GM06990 (cell line): Measurements from ENCODE around the gene FCSK.

Source experiments
- DNase-seq: peaks from one replicate; pipeline ENCODE4 v3.0.0-alpha.2; 2011; ENCODE audit not compliant: insufficient read length; ENCODE audit errors: extremely low read depth
- H3K27me3 ChIP-seq: replicated peaks from 2 replicates; pipeline ENCODE4 v1.6.0; 2011; ENCODE audit warnings: low read length; ENCODE audit not compliant: control insufficient read depth, insufficient read depth
- H3K36me3 ChIP-seq: 2 replicates; pipeline ENCODE4 v1.5.1; 2011; ENCODE audit warnings: low read length; ENCODE audit not compliant: control insufficient read depth, insufficient read depth
- H3K4me3 ChIP-seq: replicated peaks from 2 replicates; pipeline ENCODE4 v1.5.1; 2011; ENCODE audit warnings: low read depth, mild to moderate bottlenecking, control low read depth, low read length
- TF ChIP-seq, protein P1 (sequence below): IDR thresholded peaks from 2 replicates; pipeline ENCODE4 v1.5.1; 2011; ENCODE audit warnings: low read length, control low read depth, mild to moderate bottlenecking, inconsistent platforms; ENCODE audit not compliant: insufficient read depth, poor library complexity, severe bottlenecking

Gene FCSK

GRCh38 chr16:70416748-70417616 is 37.4 kb upstream of the FCSK start:
- TF ChIP-seq, protein P1, sequence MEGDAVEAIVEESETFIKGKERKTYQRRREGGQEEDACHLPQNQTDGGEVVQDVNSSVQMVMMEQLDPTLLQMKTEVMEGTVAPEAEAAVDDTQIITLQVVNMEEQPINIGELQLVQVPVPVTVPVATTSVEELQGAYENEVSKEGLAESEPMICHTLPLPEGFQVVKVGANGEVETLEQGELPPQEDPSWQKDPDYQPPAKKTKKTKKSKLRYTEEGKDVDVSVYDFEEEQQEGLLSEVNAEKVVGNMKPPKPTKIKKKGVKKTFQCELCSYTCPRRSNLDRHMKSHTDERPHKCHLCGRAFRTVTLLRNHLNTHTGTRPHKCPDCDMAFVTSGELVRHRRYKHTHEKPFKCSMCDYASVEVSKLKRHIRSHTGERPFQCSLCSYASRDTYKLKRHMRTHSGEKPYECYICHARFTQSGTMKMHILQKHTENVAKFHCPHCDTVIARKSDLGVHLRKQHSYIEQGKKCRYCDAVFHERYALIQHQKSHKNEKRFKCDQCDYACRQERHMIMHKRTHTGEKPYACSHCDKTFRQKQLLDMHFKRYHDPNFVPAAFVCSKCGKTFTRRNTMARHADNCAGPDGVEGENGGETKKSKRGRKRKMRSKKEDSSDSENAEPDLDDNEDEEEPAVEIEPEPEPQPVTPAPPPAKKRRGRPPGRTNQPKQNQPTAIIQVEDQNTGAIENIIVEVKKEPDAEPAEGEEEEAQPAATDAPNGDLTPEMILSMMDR: no peak
- peak; percentile 64 for DNase-seq
- H3K36me3 ChIP-seq: peaks cover 11% of the 10 kb centered on the region
- no peaks in the 10 kb centered on the region for H3K27me3 ChIP-seq
- peak overlapping the region; percentile 14; the same call in 1 of the 2 replicates for H3K4me3 ChIP-seq

DNA sequence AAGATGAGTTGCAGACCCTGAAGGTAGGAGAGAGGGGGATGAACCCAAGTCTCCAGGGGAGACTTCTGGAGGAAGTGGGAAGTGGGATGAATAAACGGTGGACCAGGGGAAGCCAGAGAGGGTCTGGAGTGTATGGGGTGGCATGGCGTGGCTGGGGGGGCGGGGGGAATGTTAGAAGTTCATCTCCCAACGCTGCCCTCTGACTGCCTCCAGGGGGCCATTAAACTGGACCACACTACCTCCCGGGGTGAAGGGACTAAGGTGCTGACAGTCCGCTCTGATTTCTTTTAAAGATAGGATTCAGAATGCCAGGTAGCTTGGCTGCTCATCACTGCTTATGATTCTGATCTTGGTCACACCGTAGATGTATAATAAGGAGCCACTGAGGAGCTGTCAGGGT is 36.7 kb upstream of the FCSK start:
- H3K4me3 ChIP-seq: no peak overlapping the region
- H3K27me3 ChIP-seq: no peaks in the 10 kb centered on the region
- H3K36me3 ChIP-seq: peaks cover 12% of the 10 kb centered on the region
- no peak for DNase-seq
- TF ChIP-seq, protein P1: peak; percentile 14

DNA sequence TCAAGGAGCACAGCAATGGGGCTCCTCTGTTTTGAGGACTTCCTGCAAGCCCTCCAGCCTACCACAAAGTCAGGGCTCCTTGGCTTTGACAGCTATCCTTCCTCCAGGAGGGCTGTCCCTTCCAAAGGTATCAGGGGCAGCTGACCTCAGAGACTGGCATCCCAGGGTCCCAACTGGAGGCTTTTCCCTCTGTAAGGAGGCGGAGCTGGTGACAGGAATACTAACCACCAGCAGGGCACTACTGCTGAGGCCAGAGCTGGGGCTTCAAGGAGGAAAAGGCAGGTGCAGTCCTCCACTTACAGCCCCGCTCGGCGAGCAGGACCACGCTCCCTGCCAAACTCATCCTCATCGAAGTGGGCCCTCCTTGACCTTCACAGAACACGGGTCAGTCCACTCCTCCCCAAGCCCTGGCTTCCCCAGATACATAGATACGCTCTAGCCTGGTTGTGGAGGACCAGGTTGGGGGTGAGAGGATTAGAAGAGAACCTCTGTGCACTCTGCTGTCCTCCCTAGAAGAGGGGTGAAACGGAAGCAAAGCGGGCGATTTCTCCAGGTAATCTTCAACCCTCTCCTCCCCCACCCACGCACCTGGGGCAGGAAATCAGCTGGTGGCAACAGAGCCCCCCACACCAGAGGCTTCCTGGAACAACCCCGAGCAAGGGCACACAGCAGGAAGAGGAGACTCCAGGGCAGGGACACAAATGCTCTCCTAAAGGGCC is 36.0 kb upstream of the FCSK start:
- Histone ChIP-seq H3K4me3 (no peak overlapping the region), H3K27me3 (no peaks in the 10 kb centered on the region), H3K36me3 (peaks cover 12% of the 10 kb centered on the region)
- TF ChIP-seq, protein P1: no peak
- DNase-seq: no peak

DNA sequence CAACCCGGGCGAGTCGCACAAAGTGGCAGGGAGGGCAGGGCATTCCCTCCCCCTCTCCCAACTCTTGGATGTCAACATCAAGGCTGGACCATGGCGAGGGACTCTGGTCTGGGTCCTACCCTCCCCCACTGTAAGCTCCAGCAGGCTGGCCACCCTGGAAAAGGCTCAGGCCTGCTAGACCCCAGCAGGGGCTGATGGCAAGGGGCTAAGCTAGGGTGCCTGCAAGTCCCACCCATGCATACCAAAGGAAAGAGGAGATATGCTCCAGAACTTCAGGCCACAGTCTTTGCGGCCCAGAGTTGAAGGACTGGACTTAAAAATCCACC is 35.4 kb upstream of the FCSK start:
- peaks cover 12% of the 10 kb centered on the region for H3K36me3 ChIP-seq
- DNase-seq: no peak
- H3K27me3 ChIP-seq: no peaks in the 10 kb centered on the region
- no peak overlapping the region for H3K4me3 ChIP-seq
- TF ChIP-seq, protein P1: no peak

DNA sequence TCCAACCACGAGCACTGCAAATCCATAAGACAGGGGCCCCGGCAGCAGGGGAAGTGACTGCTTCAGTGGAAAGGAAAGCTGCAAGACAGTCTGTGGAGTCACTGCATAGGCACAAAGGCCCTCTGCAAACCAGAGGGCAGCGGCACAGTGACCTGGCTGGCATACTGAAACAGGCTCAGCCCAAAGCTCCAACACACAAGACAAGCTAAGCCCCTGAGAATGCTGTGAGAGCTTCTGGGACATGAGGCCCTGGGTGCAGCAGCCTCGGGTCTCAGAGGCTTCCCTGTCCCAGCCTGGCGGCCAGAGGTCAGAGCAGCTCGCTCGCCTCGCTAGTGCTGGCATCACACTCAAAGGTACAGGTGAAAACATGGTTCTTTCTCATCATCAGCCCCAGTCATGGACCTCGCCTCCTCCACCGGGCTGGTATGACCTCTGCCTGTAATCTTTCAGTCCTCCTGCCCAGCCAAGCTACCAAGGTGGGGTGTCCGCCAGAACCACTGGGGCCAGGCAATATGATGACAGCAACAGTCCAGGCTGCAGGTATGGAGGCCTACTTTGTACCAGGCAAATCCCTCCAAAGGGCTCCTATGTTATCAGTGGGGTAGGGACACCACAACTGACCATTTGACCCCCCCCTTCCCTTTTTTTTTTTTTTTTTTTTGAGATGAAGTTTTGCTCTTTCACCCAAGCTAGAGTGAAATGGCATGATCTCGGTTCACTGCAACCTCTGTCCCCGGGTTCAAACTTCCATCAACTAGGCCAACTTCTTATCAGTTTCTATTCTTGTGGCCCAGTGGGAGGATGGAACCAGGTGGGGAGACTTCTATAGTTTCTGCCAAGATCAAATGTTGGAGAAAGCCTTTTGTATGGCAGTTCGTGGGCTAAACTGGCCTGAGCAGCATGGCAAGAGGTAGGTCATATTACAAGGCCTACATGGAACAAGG is 34.7 kb upstream of the FCSK start:
- no peak for DNase-seq
- Histone ChIP-seq H3K36me3 (peaks cover 13% of the 10 kb centered on the region), H3K4me3 (no peak overlapping the region), H3K27me3 (no peaks in the 10 kb centered on the region)
- TF ChIP-seq, protein P1: no peak
